Gastroesophageal sphincter (tissue), 3 donors: ENCODE measurements around the gene PLXDC1.
"Not testable (repeated sequence)": the region's sequence is repeated elsewhere in the genome, so short reads cannot be mapped to it uniquely, and the experiment has no call there.

Experiments used
- EP300 ChIP-seq: sonication (generic); formaldehyde crosslinking; IDR thresholded peaks from one replicate; pipeline ENCODE4 v1.6.1; 2017; ENCODE audit warnings: antibody characterized with exemption, mild to moderate bottlenecking
- TF ChIP-seq, protein P1 (sequence below), 4 experiments: fragments of 200-600 bp in 2 of 4; fragments of 450-650 bp in 2 of 4; sonication (generic) in 1 of 4; IDR thresholded peaks; one replicate each; pipeline ENCODE4 v1.5.1; 2017 to 2019; ENCODE audit warnings: antibody characterized with exemption in 4 of 4, mild to moderate bottlenecking in 2 of 4, moderate library complexity in 2 of 4

DNA sequence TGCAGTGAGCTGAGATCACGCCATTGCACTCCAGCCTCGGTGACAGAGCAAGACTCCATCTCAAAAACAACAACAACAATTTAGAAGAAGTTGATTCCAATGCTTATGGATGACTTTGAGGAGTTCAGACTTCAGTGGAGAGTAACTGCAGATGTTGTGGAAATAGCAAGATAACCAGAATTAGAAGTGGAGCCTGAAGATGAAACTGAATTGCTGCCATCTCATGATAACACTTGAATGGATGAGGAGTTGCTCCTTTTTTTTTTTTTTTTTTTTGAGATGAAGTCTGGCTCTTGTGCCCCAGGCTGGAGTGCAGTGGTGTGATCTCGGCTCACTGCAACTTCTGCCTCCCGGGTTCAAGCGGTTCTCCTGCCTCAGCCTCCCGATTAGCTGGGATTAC lies 131.4 kb downstream of the PLXDC1 start:
- TF ChIP-seq, protein P1, sequence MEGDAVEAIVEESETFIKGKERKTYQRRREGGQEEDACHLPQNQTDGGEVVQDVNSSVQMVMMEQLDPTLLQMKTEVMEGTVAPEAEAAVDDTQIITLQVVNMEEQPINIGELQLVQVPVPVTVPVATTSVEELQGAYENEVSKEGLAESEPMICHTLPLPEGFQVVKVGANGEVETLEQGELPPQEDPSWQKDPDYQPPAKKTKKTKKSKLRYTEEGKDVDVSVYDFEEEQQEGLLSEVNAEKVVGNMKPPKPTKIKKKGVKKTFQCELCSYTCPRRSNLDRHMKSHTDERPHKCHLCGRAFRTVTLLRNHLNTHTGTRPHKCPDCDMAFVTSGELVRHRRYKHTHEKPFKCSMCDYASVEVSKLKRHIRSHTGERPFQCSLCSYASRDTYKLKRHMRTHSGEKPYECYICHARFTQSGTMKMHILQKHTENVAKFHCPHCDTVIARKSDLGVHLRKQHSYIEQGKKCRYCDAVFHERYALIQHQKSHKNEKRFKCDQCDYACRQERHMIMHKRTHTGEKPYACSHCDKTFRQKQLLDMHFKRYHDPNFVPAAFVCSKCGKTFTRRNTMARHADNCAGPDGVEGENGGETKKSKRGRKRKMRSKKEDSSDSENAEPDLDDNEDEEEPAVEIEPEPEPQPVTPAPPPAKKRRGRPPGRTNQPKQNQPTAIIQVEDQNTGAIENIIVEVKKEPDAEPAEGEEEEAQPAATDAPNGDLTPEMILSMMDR (IDR thresholded peaks at IDR 0.05): not testable (repeated sequence)
- not testable (repeated sequence) for TF ChIP-seq EP300
